Esophagus muscularis mucosa (tissue), 3 donors: ENCODE data around the gene ALDH16A1.

Experiments used
- POLR2A ChIP-seq: fragments of 450-650 bp; IDR thresholded peaks from one replicate; pipeline ENCODE4 v1.6.1; 2017; ENCODE audit warnings: antibody characterized with exemption, moderate library complexity, mild to moderate bottlenecking, low read depth
- POLR2AphosphoS5 ChIP-seq, 2 donors: sonication (generic); formaldehyde crosslinking; IDR thresholded peaks; one replicate each; pipeline ENCODE4 v1.6.1; 2017; ENCODE audit warnings: antibody characterized with exemption in 2 of 2
- TF ChIP-seq, protein P1 (sequence below), 3 experiments: fragments of 200-600 bp in 2 of 3; fragments of 450-650 bp in 1 of 3; sonication (generic) in 2 of 3; IDR thresholded peaks; one replicate each; pipeline ENCODE4 v1.5.1; 2017 to 2019; ENCODE audit warnings: antibody characterized with exemption in 3 of 3, mild to moderate bottlenecking in 2 of 3, moderate library complexity in 1 of 3

DNA sequence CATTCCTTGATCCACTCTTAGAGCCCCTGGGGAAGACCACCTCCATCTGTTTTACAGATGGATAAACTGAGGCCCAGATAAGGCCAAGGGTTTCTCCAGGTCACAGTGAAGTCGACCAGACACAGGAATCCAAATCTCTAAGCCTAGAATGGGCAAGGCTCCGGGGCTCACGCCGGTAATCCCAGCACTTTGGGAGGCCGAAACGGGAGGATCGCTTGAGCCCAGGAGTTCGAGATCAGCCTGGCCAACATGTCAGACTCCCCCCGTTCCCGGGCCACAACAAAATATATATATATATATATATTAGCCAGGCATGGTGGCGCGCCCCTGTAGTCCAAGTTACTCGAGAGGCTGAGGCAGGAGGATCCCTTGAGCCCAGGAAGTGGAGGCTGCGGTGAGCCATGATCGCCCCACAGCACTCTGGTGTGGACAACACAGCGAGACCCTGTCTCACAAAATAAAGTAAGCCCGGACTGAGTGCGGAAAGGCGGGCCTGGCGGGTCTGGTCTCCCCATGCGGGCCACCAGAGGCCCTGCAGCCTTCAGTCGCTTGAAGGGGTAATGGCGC, 33.8 kb downstream of the ALDH16A1 start:
- TF ChIP-seq, protein P1, sequence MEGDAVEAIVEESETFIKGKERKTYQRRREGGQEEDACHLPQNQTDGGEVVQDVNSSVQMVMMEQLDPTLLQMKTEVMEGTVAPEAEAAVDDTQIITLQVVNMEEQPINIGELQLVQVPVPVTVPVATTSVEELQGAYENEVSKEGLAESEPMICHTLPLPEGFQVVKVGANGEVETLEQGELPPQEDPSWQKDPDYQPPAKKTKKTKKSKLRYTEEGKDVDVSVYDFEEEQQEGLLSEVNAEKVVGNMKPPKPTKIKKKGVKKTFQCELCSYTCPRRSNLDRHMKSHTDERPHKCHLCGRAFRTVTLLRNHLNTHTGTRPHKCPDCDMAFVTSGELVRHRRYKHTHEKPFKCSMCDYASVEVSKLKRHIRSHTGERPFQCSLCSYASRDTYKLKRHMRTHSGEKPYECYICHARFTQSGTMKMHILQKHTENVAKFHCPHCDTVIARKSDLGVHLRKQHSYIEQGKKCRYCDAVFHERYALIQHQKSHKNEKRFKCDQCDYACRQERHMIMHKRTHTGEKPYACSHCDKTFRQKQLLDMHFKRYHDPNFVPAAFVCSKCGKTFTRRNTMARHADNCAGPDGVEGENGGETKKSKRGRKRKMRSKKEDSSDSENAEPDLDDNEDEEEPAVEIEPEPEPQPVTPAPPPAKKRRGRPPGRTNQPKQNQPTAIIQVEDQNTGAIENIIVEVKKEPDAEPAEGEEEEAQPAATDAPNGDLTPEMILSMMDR (IDR thresholded peaks at IDR 0.05): no peak
- TF ChIP-seq POLR2AphosphoS5 (IDR thresholded peaks at IDR 0.05): no peak
- no peak for TF ChIP-seq POLR2A
